Neuronal stem cell (in vitro differentiated cells): ENCODE results near the gene ZBTB18.
A peak's percentile ranks its signal among the peaks of the same experiment; 100 is the strongest.

Source experiments
- DNase-seq: peaks from one replicate; pipeline ENCODE4 v3.0.0-alpha.2; 2013; ENCODE audit warnings: low spot score
- H2AFZ ChIP-seq: one replicate; pipeline ENCODE4 v1.6.1; 2013; ENCODE audit warnings: mild to moderate bottlenecking, low read length, inconsistent platforms
- H2AK5ac ChIP-seq: 2 replicates; pipeline ENCODE4 v1.6.1; 2013; ENCODE audit warnings: low read depth, mild to moderate bottlenecking, inconsistent platforms, low read length, moderate library complexity, mixed read lengths
- H2BK120ac ChIP-seq: 2 replicates; pipeline ENCODE4 v1.6.1; 2013; ENCODE audit warnings: low read depth, mild to moderate bottlenecking, inconsistent platforms, low read length, moderate library complexity, mixed read lengths
- H2BK12ac ChIP-seq: one replicate; pipeline ENCODE4 v1.6.1; 2013; ENCODE audit warnings: low read length, inconsistent platforms
- H2BK15ac ChIP-seq: 2 replicates; pipeline ENCODE4 v1.6.1; 2013; ENCODE audit warnings: mild to moderate bottlenecking, low read length, inconsistent platforms, mixed read lengths
- H2BK5ac ChIP-seq: one replicate; pipeline ENCODE4 v1.6.1; 2013; ENCODE audit warnings: inconsistent platforms, mild to moderate bottlenecking, low read length, moderate library complexity
- H3K14ac ChIP-seq: one replicate; pipeline ENCODE4 v1.6.1; 2013; ENCODE audit warnings: low read length, inconsistent platforms
- H3K18ac ChIP-seq: 2 replicates; pipeline ENCODE4 v1.6.1; 2013; ENCODE audit warnings: low read length, inconsistent platforms
- H3K23ac ChIP-seq: 2 replicates; pipeline ENCODE4 v1.6.1; 2013; ENCODE audit warnings: low read depth, mild to moderate bottlenecking, mixed read lengths, low read length, inconsistent platforms; ENCODE audit not compliant: poor library complexity
- H3K27ac ChIP-seq: replicated peaks from 3 replicates; pipeline ENCODE4 v1.5.1; 2013; ENCODE audit warnings: low read length, inconsistent platforms
- H3K27me3 ChIP-seq, 3 experiments: 2 replicates each; pipeline ENCODE4 v1.6.1; 2013; ENCODE audit warnings: low read length in 3 of 3, mild to moderate bottlenecking in 2 of 3, inconsistent platforms in 1 of 3, low read depth in 1 of 3, mixed read lengths in 1 of 3, moderate library complexity in 1 of 3; ENCODE audit not compliant: control insufficient read depth in 3 of 3, insufficient read depth in 3 of 3
- H3K36me3 ChIP-seq, 2 donors: replicated peaks in 1 of 2; 2 replicates each; pipeline ENCODE4 v1.6.1; 2013; ENCODE audit warnings: low read length in 2 of 2; ENCODE audit not compliant: control insufficient read depth in 2 of 2, insufficient read depth in 2 of 2
- H3K4ac ChIP-seq: 2 replicates; pipeline ENCODE4 v1.6.1; 2013; ENCODE audit warnings: inconsistent platforms, mild to moderate bottlenecking, low read length, moderate library complexity
- H3K4me1 ChIP-seq, 2 donors: 1 replicate in 1 of 2; 2 replicates in 1 of 2; pipeline ENCODE4 v1.6.1; 2013; ENCODE audit warnings: low read length in 2 of 2, low read depth in 1 of 2; ENCODE audit not compliant: control insufficient read depth in 2 of 2, insufficient read depth in 1 of 2
- H3K4me2 ChIP-seq: one replicate; pipeline ENCODE4 v1.6.1; 2013; ENCODE audit warnings: mild to moderate bottlenecking, low read length, inconsistent platforms; ENCODE audit not compliant: insufficient read depth, poor library complexity, severe bottlenecking
- H3K4me3 ChIP-seq, 2 donors: 2 replicates each; pipeline ENCODE4 v1.5.1; 2013; ENCODE audit warnings: low read length in 2 of 2, mild to moderate bottlenecking in 2 of 2, inconsistent platforms in 1 of 2, moderate library complexity in 1 of 2
- H3K79me1 ChIP-seq: one replicate; pipeline ENCODE4 v1.6.1; 2013; ENCODE audit warnings: low read depth, mild to moderate bottlenecking, inconsistent platforms, low read length, moderate library complexity
- H3K9ac ChIP-seq: one replicate; pipeline ENCODE4 v1.6.1; 2013; ENCODE audit warnings: mild to moderate bottlenecking, low read depth, low read length, inconsistent platforms; ENCODE audit not compliant: poor library complexity
- H3K9me3 ChIP-seq, 2 donors: replicated peaks in 1 of 2; 2 replicates each; pipeline versions ENCODE3 to v1.6.1; 2013; ENCODE audit warnings: low read length in 2 of 2, mild to moderate bottlenecking in 2 of 2, inconsistent platforms in 1 of 2, low read depth in 1 of 2, mixed read lengths in 1 of 2, moderate library complexity in 1 of 2; ENCODE audit not compliant: control insufficient read depth in 2 of 2, insufficient read depth in 1 of 2
- H4K8ac ChIP-seq: one replicate; pipeline ENCODE4 v1.6.1; 2013; ENCODE audit warnings: low read depth, mild to moderate bottlenecking, inconsistent platforms, low read length, moderate library complexity
- H4K91ac ChIP-seq: one replicate; pipeline ENCODE4 v1.6.1; 2013; ENCODE audit warnings: low read length, low read depth, mild to moderate bottlenecking, inconsistent platforms; ENCODE audit not compliant: poor library complexity
- WGBS, 2 donors: extraction: QIAGEN DNeasy Blood & Tissue Kit; methylation state at CpG; one replicate each; pipeline ENCODE4 v1.1.7; 2013; ENCODE audit warnings: missing lambda C conversion rate in 2 of 2, mixed read lengths in 1 of 2; ENCODE audit not compliant: insufficient read length in 2 of 2, insufficient replicate concordance in 1 of 2; ENCODE audit errors: extremely low coverage in 2 of 2; 5-methylcytosine and 5-hydroxymethylcytosine counted together

ZBTB18 gene

DNA sequence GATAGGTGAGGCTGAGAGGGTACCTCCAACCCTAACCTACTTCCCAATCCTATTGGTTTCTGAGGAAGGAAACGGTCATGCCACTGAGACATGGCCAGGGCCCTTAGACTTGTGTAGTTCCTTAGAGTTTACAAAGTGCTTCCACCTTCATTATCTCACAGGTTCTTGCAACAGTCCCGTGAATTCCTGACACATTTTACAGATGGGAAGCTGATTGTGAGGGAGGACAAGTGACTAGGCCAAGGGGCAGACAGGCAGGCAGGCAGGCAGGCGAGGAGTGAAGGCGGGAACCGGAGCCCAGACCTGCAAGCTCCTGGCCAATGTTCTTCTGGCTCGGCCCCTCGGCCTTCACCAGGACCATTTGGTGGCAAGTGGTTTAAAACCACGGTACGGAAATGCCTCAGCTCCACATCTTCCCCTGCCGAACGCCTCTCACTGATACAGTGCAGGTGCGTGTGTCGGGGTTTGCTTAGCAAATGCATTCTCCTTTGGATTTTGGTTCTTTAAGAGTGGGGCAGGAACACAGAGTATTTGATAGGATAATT lies 45.1 kb downstream of the ZBTB18 start:
- no peak overlapping the region for H2AFZ ChIP-seq
- no peak overlapping the region for H2AK5ac ChIP-seq
- no peak overlapping the region for H2BK15ac ChIP-seq
- no peaks in the 10 kb centered on the region for H3K36me3 ChIP-seq
- H3K14ac ChIP-seq: no peak overlapping the region
- H3K79me1 ChIP-seq: no peaks in the 10 kb centered on the region
- H2BK12ac ChIP-seq: no peak overlapping the region
- WGBS, 2 donors: no CpG with 5 or more reads among the region's 13 CpGs
- DNase-seq: no peak
- no peaks in the 10 kb centered on the region for H3K27me3 ChIP-seq
- H3K9ac ChIP-seq: no peak overlapping the region
- H3K9me3 ChIP-seq: peaks cover 0 to 7% of the 10 kb centered on the region in 2 donors
- no peak overlapping the region for H3K27ac ChIP-seq
- H3K4me1 ChIP-seq: peaks cover 9 to 19% of the 10 kb centered on the region in 2 donors
- no peak overlapping the region for H4K8ac ChIP-seq
- H3K4ac ChIP-seq: no peak overlapping the region
- no peak overlapping the region for H2BK120ac ChIP-seq
- H2BK5ac ChIP-seq: no peak overlapping the region
- no peak overlapping the region for H3K4me2 ChIP-seq
- no peak overlapping the region for H3K23ac ChIP-seq
- H3K4me3 ChIP-seq: no peak overlapping the region
- H3K18ac ChIP-seq: peak overlapping the region; percentile 61
- H4K91ac ChIP-seq: no peak overlapping the region

GRCh38 chr1:244096691-244097090 lies 45.6 kb downstream of the ZBTB18 start:
- no peak overlapping the region for H3K4me2 ChIP-seq
- no peak overlapping the region for H2BK15ac ChIP-seq
- no CpG with 5 or more reads among the region's 9 CpGs for WGBS, 2 donors
- H2AFZ ChIP-seq: no peak overlapping the region
- no peak overlapping the region for H3K14ac ChIP-seq
- no peak overlapping the region for H2BK12ac ChIP-seq
- no peak overlapping the region for H3K4ac ChIP-seq
- no peak overlapping the region for H3K4me3 ChIP-seq
- no peak overlapping the region for H2BK5ac ChIP-seq
- H3K36me3 ChIP-seq: no peaks in the 10 kb centered on the region
- H3K79me1 ChIP-seq: no peaks in the 10 kb centered on the region
- no peak overlapping the region for H4K91ac ChIP-seq
- H3K27me3 ChIP-seq: no peaks in the 10 kb centered on the region
- no peak overlapping the region for H3K9ac ChIP-seq
- peaks cover 9 to 19% of the 10 kb centered on the region in 2 donors for H3K4me1 ChIP-seq
- no peak overlapping the region for H4K8ac ChIP-seq
- no peak overlapping the region for H3K27ac ChIP-seq
- no peak for DNase-seq
- no peak overlapping the region for H2AK5ac ChIP-seq
- H3K18ac ChIP-seq: peak overlapping the region; percentile 32
- no peak overlapping the region for H2BK120ac ChIP-seq
- H3K23ac ChIP-seq: no peak overlapping the region
- H3K9me3 ChIP-seq: peaks cover 0 to 7% of the 10 kb centered on the region in 2 donors

DNA sequence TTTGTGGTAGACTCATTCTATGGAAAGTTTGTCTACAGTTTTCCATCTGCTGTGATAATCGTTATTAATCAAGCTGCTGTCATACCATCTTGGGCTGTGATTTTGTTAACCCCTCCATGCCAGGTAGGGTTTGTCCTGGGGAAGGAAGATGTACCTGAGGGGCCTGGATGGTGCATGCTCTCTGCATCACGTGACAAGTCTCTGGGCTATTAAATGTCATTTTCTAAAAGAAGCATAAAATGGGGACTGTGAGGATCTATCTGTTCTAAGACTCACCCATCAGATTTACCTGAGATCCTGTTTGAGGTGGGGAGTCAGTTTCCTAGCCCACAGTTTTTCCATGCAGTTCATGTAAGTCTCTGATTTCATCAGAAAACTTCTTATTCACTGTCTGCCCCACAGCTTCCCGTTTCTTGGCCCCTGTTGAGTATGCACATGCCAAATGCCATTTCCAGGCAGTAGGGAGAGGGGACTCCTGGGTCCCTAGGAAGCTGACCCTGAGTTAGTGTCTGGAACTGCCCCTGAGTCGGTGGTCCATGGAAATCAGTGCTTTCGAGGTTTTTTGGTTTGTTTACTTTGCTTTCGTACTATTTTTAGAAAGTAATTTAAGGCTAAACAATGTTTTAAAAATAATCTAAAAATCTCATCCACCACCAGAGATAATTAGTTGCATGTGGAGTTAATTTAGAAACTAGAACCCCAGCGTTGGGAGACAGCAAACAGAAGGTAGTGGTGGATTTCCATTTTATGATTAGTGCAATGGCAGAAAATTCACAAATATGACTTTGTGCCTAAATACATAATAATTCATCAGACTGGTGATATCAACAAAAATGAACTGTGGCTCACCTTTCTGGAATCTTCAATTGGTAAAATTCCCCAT lies 46.7 kb downstream of the ZBTB18 start:
- H3K9me3 ChIP-seq: peaks cover 0 to 7% of the 10 kb centered on the region in 2 donors
- H3K4me2 ChIP-seq: no peak overlapping the region
- no peak overlapping the region for H2AK5ac ChIP-seq
- no peak overlapping the region for H2BK5ac ChIP-seq
- DNase-seq: no peak
- no peak overlapping the region for H2BK12ac ChIP-seq
- H3K4ac ChIP-seq: no peak overlapping the region
- H2AFZ ChIP-seq: no peak overlapping the region
- no CpG with 5 or more reads among the region's 7 CpGs for WGBS, 2 donors
- H3K79me1 ChIP-seq: no peaks in the 10 kb centered on the region
- H3K4me1 ChIP-seq: peaks cover 7 to 14% of the 10 kb centered on the region in 2 donors
- H3K36me3 ChIP-seq: no peaks in the 10 kb centered on the region
- no peak overlapping the region for H3K27ac ChIP-seq
- no peak overlapping the region for H3K9ac ChIP-seq
- no peak overlapping the region for H4K91ac ChIP-seq
- no peak overlapping the region for H2BK15ac ChIP-seq
- H2BK120ac ChIP-seq: no peak overlapping the region
- no peak overlapping the region for H3K4me3 ChIP-seq
- no peaks in the 10 kb centered on the region for H3K27me3 ChIP-seq
- no peak overlapping the region for H3K23ac ChIP-seq
- no peak overlapping the region for H3K18ac ChIP-seq
- no peak overlapping the region for H4K8ac ChIP-seq
- H3K14ac ChIP-seq: no peak overlapping the region

DNA sequence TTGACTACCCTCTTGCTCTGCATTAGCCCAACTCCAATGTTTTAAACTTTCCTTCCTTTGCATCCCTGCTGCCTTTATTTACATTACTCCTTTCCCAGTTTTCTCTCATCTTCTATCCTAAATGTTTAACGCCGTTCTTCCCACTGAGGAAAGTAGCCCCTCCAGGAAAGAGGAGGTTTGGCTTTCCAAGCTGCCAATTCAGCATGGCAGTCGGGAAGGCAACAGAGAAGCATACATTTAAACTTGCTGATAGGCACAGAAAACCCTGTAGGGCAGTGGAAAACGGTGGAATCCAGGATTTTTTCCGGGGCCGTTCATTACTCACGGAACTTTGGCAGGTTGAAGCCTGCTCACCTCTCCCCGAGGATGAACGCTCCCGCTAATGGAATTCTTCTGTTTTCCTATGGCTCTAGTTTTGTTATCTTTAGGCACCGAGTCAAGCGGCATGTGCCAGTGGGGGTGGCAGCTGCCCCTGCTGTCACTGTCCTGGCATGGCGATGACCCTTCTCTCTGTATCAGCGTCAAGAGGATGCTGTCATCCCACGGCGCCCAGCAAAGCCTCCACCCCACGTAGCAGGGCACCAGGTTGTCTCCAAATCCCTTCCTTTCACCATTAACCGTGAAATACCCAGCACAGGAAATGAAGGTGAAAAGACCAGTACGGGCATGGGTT lies 48.3 kb downstream of the ZBTB18 start:
- Histone ChIP-seq H2BK5ac (no peak overlapping the region), H3K4ac (no peak overlapping the region), H4K91ac (no peak overlapping the region), H4K8ac (no peak overlapping the region), H2BK120ac (no peak overlapping the region), H3K79me1 (no peaks in the 10 kb centered on the region), H2BK15ac (no peak overlapping the region), H3K23ac (no peak overlapping the region), H3K27me3 (no peaks in the 10 kb centered on the region), H3K4me2 (no peak overlapping the region), H3K9ac (no peak overlapping the region), H2BK12ac (no peak overlapping the region), H3K14ac (no peak overlapping the region), H3K4me3 (no peak overlapping the region), H3K36me3 (no peaks in the 10 kb centered on the region), H3K18ac (no peak overlapping the region), H2AFZ (no peak overlapping the region), H2AK5ac (no peak overlapping the region), H3K4me1 (peaks cover 1 to 14% of the 10 kb centered on the region in 2 donors), H3K9me3 (peaks cover 0 to 7% of the 10 kb centered on the region in 2 donors), H3K27ac (no peak overlapping the region)
- WGBS, 2 donors: no CpG with 5 or more reads among the region's 19 CpGs
- DNase-seq: no peak
